B cell (primary cell): ENCODE data around the gene RIPK3. TPM values are rescaled to one million over a fixed set of nuclear protein-coding genes. Genes with fewer than 3 reads are reported as not detected.

ENCODE experiments used
- ATAC-seq: fragments of 200-7000 bp; cut with Tn5 transposase; one replicate; pipeline ENCODE4 v1.10.0; 2021; ENCODE audit warnings: low read depth, mild to moderate bottlenecking, moderate number of reproducible peaks, moderate library complexity
- CTCF ChIA-PET: fragments of 350-600 bp; sonication (Branson Sonifier 250); formaldehyde crosslinking; loops from one replicate; lab custom pipeline; 2021; ENCODE audit warnings: antibody characterized with exemption, inconsistent platforms; lab: Charles Lee
- POLR2A ChIA-PET: fragments of 350-600 bp; sonication (Branson Sonifier 250); formaldehyde crosslinking; loops from one replicate; lab custom pipeline; 2021; ENCODE audit warnings: antibody characterized with exemption; lab: Charles Lee
- DNase-seq: peaks from one replicate; pipeline ENCODE4 v3.0.0; 2013
- H2AFZ ChIP-seq: 2 replicates; pipeline ENCODE4 v1.6.1; 2012; ENCODE audit warnings: mild to moderate bottlenecking, low read depth, low read length; ENCODE audit not compliant: insufficient read depth, poor library complexity, severe bottlenecking
- H3K27ac ChIP-seq, 2 donors: 1 replicate in 1 of 2; 2 replicates in 1 of 2; pipeline ENCODE4 v1.5.1; 2012 to 2013; ENCODE audit warnings: low read length in 2 of 2, mild to moderate bottlenecking in 2 of 2, moderate library complexity in 1 of 2
- H3K27me3 ChIP-seq, 4 experiments: fragments of 200-600 bp in 1 of 4; sonication (generic) in 1 of 4; replicated peaks in 1 of 4; 1 replicate in 2 of 4; 2 replicates in 2 of 4; pipeline versions ENCODE4 v1.6.1 to v1.7.0; 2013 to 2016; ENCODE audit warnings: low read length in 3 of 4, mild to moderate bottlenecking in 2 of 4, mixed read lengths in 1 of 4, moderate library complexity in 1 of 4; ENCODE audit not compliant: insufficient read depth in 4 of 4, control insufficient read depth in 3 of 4; ENCODE audit errors: control extremely low read depth in 1 of 4
- H3K36me3 ChIP-seq, 2 experiments: replicated peaks in 1 of 2; 1 replicate in 1 of 2; 2 replicates in 1 of 2; pipeline versions ENCODE4 v1.6.1 to v1.7.1; 2013; ENCODE audit warnings: low read length in 1 of 2; ENCODE audit not compliant: insufficient read depth in 2 of 2, control insufficient read depth in 1 of 2; ENCODE audit errors: control extremely low read depth in 1 of 2, extremely low read depth in 1 of 2
- H3K4me1 ChIP-seq, 2 donors: fragments of 200-600 bp in 1 of 2; sonication (generic) in 1 of 2; 1 replicate in 1 of 2; 2 replicates in 1 of 2; pipeline versions ENCODE4 v1.5.1 to v1.6.1; 2013 to 2017; ENCODE audit warnings: low read length in 2 of 2; ENCODE audit not compliant: control insufficient read depth in 2 of 2, insufficient read depth in 2 of 2
- H3K4me2 ChIP-seq: replicated peaks from 2 replicates; pipeline ENCODE3; 2012; ENCODE audit warnings: mild to moderate bottlenecking, low read depth, low read length; ENCODE audit not compliant: poor library complexity, severe bottlenecking
- H3K4me3 ChIP-seq, 5 experiments: fragments of 200-600 bp in 1 of 5; sonication (generic) in 1 of 5; 1 replicate in 3 of 5; 2 replicates in 2 of 5; pipeline versions ENCODE4 v1.5.1 to v1.7.0; 2011 to 2016; ENCODE audit warnings: low read length in 4 of 5, mild to moderate bottlenecking in 4 of 5, low read depth in 2 of 5, control low read depth in 1 of 5, moderate library complexity in 1 of 5; ENCODE audit not compliant: insufficient read depth in 1 of 5; ENCODE audit errors: control extremely low read depth in 1 of 5, extremely low read depth in 1 of 5
- H3K79me2 ChIP-seq: fragments of 200-600 bp; sonication (generic); one replicate; pipeline ENCODE4 v1.6.0; 2016; ENCODE audit warnings: low read length; ENCODE audit not compliant: control insufficient read depth, insufficient read depth
- H3K9ac ChIP-seq: fragments of 200-600 bp; sonication (generic); 2 replicates; pipeline ENCODE4 v1.6.1; 2017; ENCODE audit warnings: mild to moderate bottlenecking, low read length, moderate library complexity
- H3K9me3 ChIP-seq, 3 donors: one replicate each; pipeline versions ENCODE4 v1.6.1 to v1.7.1; 2013; ENCODE audit warnings: low read length in 2 of 3; ENCODE audit not compliant: control insufficient read depth in 2 of 3, insufficient read depth in 1 of 3; ENCODE audit errors: control extremely low read depth in 1 of 3
- H4K20me1 ChIP-seq: 2 replicates; pipeline ENCODE4 v1.6.0; 2012; ENCODE audit warnings: mild to moderate bottlenecking, low read length; ENCODE audit not compliant: insufficient read depth, control insufficient read depth, poor library complexity, severe bottlenecking
- H3K27ac Mint-ChIP-seq: one replicate; pipeline ENCODE4 v1.8.0; 2021; ENCODE audit warnings: mixed read lengths
- H3K27me3 Mint-ChIP-seq: one replicate; pipeline ENCODE4 v1.8.0; 2021; ENCODE audit warnings: mixed read lengths
- H3K4me1 Mint-ChIP-seq: one replicate; pipeline ENCODE4 v1.8.0; 2021; ENCODE audit warnings: mixed read lengths
- H3K4me3 Mint-ChIP-seq: one replicate; pipeline ENCODE4 v1.8.0; 2021; ENCODE audit warnings: mixed read lengths
- H3K9me3 Mint-ChIP-seq: one replicate; pipeline ENCODE4 v1.8.0; 2022; ENCODE audit warnings: mixed read lengths; ENCODE audit not compliant: insufficient read depth
- CTCF ChIP-seq: fragments of 200-600 bp; IDR thresholded peaks from one replicate; pipeline ENCODE4 v1.8.0; 2022; ENCODE audit warnings: antibody characterized with exemption, mild to moderate bottlenecking
- EZH2 ChIP-seq: IDR thresholded peaks from 2 replicates; pipeline ENCODE4 v1.6.1; 2012; ENCODE audit warnings: borderline replicate concordance, low read depth, mild to moderate bottlenecking, moderate library complexity, low read length; ENCODE audit not compliant: insufficient read depth, poor library complexity, severe bottlenecking
- WGBS: methylation state at CpG from one replicate; pipeline ENCODE4 v1.1.5; 2013; ENCODE audit warnings: missing lambda C conversion rate; ENCODE audit not compliant: insufficient coverage; 5-methylcytosine and 5-hydroxymethylcytosine counted together
- intact Hi-C: fragments of 100-400 bp; cut with micrococcal nuclease; formaldehyde crosslinking; loops from one replicate; pipeline ENCODE4 v1.10.0; 2022
- polyA plus RNA-seq: library from polyadenylated mRNA; depleted of rRNA; stranded (reverse); fragments of >200 nt; gene quantifications from 2 replicates; pipeline ENCODE4 v1.2.3, GENCODE V29; 2012
- total RNA-seq, 2 donors: library from RNA; stranded (reverse); fragments of 120-200 nt in 1 of 2; gene quantifications; 1 replicate in 1 of 2; 2 replicates in 1 of 2; pipeline versions ENCODE4 v1.2.3 to v1.2.4, GENCODE V29; 2013 to 2022

The RIPK3 gene
- total and polyA plus RNA-seq, 2 donors (not counting 1 experiment from before 2014, with no cell fraction given) = 65.5 to 77.6 TPM

GRCh38 chr14:24379907-24380730 is 40.3 kb upstream of the RIPK3 start:
- H3K9ac ChIP-seq = no peak overlapping the region
- TF ChIP-seq CTCF (no peak), EZH2 (no peak)
- no peak overlapping the region for H3K4me3 Mint-ChIP-seq
- H3K4me1 ChIP-seq = no peaks in the 10 kb centered on the region
- no peak for DNase-seq
- H3K27ac ChIP-seq = no peak overlapping the region
- H3K9me3 Mint-ChIP-seq = no peaks in the 10 kb centered on the region
- H3K4me2 ChIP-seq = no peak overlapping the region
- H3K27me3 ChIP-seq = peaks cover 0 to 11% (median 1%) of the 10 kb centered on the region in 4 experiments
- no peaks in the 10 kb centered on the region for H3K36me3 ChIP-seq
- no peak overlapping the region for H3K4me3 ChIP-seq
- H3K27ac Mint-ChIP-seq = no peak overlapping the region
- H3K4me1 Mint-ChIP-seq = no peaks in the 10 kb centered on the region
- H3K79me2 ChIP-seq = no peaks in the 10 kb centered on the region
- H3K9me3 ChIP-seq = no peaks in the 10 kb centered on the region
- intact Hi-C loops = no loop called here
- no peak for ATAC-seq
- ChIA-PET CTCF (interaction anchor here (2.0 kb wide), 1 partner anchor 47 kb away, joined by 4 read pairs; no protein-coding TSS in a partner anchor), POLR2A (no interaction called here)
- peaks cover 5% of the 10 kb centered on the region for H3K27me3 Mint-ChIP-seq
- no peaks in the 10 kb centered on the region for H4K20me1 ChIP-seq
- WGBS = 82% methylated on average over 5 of the region's 15 CpGs
- H2AFZ ChIP-seq = no peak overlapping the region
